Measurements from ENCODE around the gene APC2. TPM values are rescaled to one million over a fixed set of nuclear protein-coding genes. Genes with fewer than 3 reads are reported as not detected.

Gene APC2
- total RNA-seq, 1 experiment from 2014 or later: 0.68 TPM

- Histone ChIP-seq H3K27ac (ENCODE audit: insufficient read length, low read depth, low read length) (no peak overlapping the region), H2AFZ (ENCODE audit: low read length) (no peak overlapping the region), H4K91ac (ENCODE audit: insufficient read length, low read depth, low read length) (no peak overlapping the region), H3K18ac (ENCODE audit: insufficient read length, low read depth, low read length) (no peak overlapping the region), H3K23me2 (ENCODE audit: insufficient read length, low read depth, low read length, poor library complexity, severe bottlenecking) (peaks cover 6% of the 10 kb centered on the region), H3K9ac (ENCODE audit: extremely low read depth, insufficient read length, low read length) (no peak overlapping the region), H3K23ac (ENCODE audit: insufficient read length, low read depth, low read length) (no peak overlapping the region), H3K4me1 (ENCODE audit: insufficient read depth, low read length) (no peaks in the 10 kb centered on the region), H2AK5ac (ENCODE audit: insufficient read length, low read length) (no peak overlapping the region), H3K4ac (ENCODE audit: low read depth, low read length) (no peak overlapping the region), H4K20me1 (ENCODE audit: control insufficient read depth, insufficient read depth, insufficient read length) (no peaks in the 10 kb centered on the region), H3K79me1 (ENCODE audit: insufficient read depth, low read depth, low read length, poor library complexity, severe bottlenecking) (peaks cover 1% of the 10 kb centered on the region), H2BK15ac (ENCODE audit: low read depth, low read length) (no peak overlapping the region), H4K8ac (replicated peaks; ENCODE audit: insufficient read length, low read depth, low read length) (no peak overlapping the region), H2BK120ac (ENCODE audit: low read depth, low read length, poor library complexity, severe bottlenecking) (no peak overlapping the region), H3K27me3 (ENCODE audit: insufficient read depth, low read length) (no peaks in the 10 kb centered on the region), H4K5ac (ENCODE audit: insufficient read length, low read depth, low read length) (no peak overlapping the region), H2BK5ac (ENCODE audit: insufficient read length, low read length) (no peak overlapping the region), H2BK20ac (ENCODE audit: low read depth, low read length, poor library complexity, severe bottlenecking) (no peak overlapping the region), H3K4me2 (ENCODE audit: insufficient read depth, insufficient read length, low read length) (no peak overlapping the region), H3K56ac (ENCODE audit: insufficient read length, low read depth, low read length) (no peak overlapping the region), H3T11ph (ENCODE audit: low read length) (no peak overlapping the region), H3K9me3 (ENCODE audit: control insufficient read depth, low read depth, low read length) (no peaks in the 10 kb centered on the region), H3K14ac (ENCODE audit: insufficient read depth, low read length) (no peak overlapping the region), H2BK12ac (ENCODE audit: insufficient read length, low read depth, low read length) (no peak overlapping the region), H3K79me2 (ENCODE audit: insufficient read depth, low read length) (no peaks in the 10 kb centered on the region; the same call in 1 of the 2 replicates)
- no CpG with 5 or more reads among the region's 27 CpGs for WGBS (ENCODE audit: extremely low coverage, insufficient read length, low lambda C conversion rate)
- DNase-seq: no peak
- Mint-ChIP-seq H3K4me1 (peaks cover 0 to 18% of the 10 kb centered on the region in 2 experiments; a peak in 2 of 4 replicates), H3K27me3 (ENCODE audit: low read depth) (no peaks in the 10 kb centered on the region), H3K36me3 (ENCODE audit: insufficient read depth in 1 of 3, low read depth in 3 of 3) (peaks cover 20 to 83% (median 64%) of the 10 kb centered on the region in 3 experiments; a peak in 6 of 7 replicates), H3K4me3 (no peak overlapping the region), H3K27ac (0 out of 7 replicates have a peak overlapping the region, but pooled peaks of 1 of the 3 experiments have one; percentile 51), H3K9me3 (no peaks in the 10 kb centered on the region)
- TF ChIP-seq CTCF (conservative IDR thresholded peaks at IDR 0.05): no peak
These were observed 22.6 kb upstream of the APC2 start for GRCh38 chr19:1427221-1427920.
